Left renal pelvis (tissue), 4 donors: Measurements from ENCODE around the gene PIP5K1C. TPM values are rescaled to one million over a fixed set of nuclear protein-coding genes. Genes with fewer than 3 reads are reported as not detected.
"Not testable (repeated sequence)": the region's sequence is repeated elsewhere in the genome, so short reads cannot be mapped to it uniquely, and the experiment has no call there.

ENCODE experiments used
- DNase-seq, 4 donors: peaks; one replicate each; pipeline ENCODE4 v3.0.0-alpha.2; 2013; ENCODE audit warnings: low read depth in 4 of 4, low spot score in 3 of 4
- polyA plus RNA-seq, 4 donors: library from polyadenylated mRNA; unstranded; fragments of 120-200 nt; gene quantifications; one replicate each; pipeline ENCODE4 v1.2.1, GENCODE V29; 2013; ENCODE audit not compliant: insufficient read length in 4 of 4

The PIP5K1C gene
- polyA plus RNA-seq, 4 donors: 20.3 to 33.2 (median 23.5) TPM

GRCh38 chr19:3647102-3647501 is 53.2 kb downstream of the PIP5K1C start:
- DNase-seq: not testable (repeated sequence)

GRCh38 chr19:3646336-3647092 is 53.8 kb downstream of the PIP5K1C start:
- DNase-seq: no peak

- no peak for DNase-seq
Measured at GRCh38 chr19:3645726-3646125, 54.5 kb downstream of the PIP5K1C start.

GRCh38 chr19:3645067-3645396 is 55.2 kb downstream of the PIP5K1C start:
- DNase-seq: no peak

- no peak for DNase-seq
Measured at GRCh38 chr19:3644351-3645066, 55.8 kb downstream of the PIP5K1C start.

GRCh38 chr19:3643674-3644313 is 56.5 kb downstream of the PIP5K1C start:
- DNase-seq: no peak

- DNase-seq: no peak
Measured at GRCh38 chr19:3642987-3643673, 57.1 kb downstream of the PIP5K1C start.

- DNase-seq: no peak
Measured at GRCh38 chr19:3642296-3642695, 58.0 kb downstream of the PIP5K1C start.

GRCh38 chr19:3641515-3642269 is 58.6 kb downstream of the PIP5K1C start:
- no peak for DNase-seq

GRCh38 chr19:3639479-3639878 is 60.8 kb downstream of the PIP5K1C start:
- DNase-seq: no peak

GRCh38 chr19:3638208-3639193 is 61.8 kb downstream of the PIP5K1C start:
- no peak for DNase-seq

- no peak for DNase-seq
Measured at GRCh38 chr19:3637621-3638020, 62.6 kb downstream of the PIP5K1C start.

- no peak for DNase-seq
Measured at GRCh38 chr19:3636962-3637361, 63.3 kb downstream of the PIP5K1C start.

GRCh38 chr19:3636506-3636905 is 63.8 kb downstream of the PIP5K1C start:
- no peak for DNase-seq

- no peak for DNase-seq
Measured at GRCh38 chr19:3634496-3635045, 65.7 kb downstream of the PIP5K1C start.

- DNase-seq: no peak
Measured at GRCh38 chr19:3633559-3633988, 66.7 kb downstream of the PIP5K1C start.

GRCh38 chr19:3632739-3633558 is 67.3 kb downstream of the PIP5K1C start:
- DNase-seq: no peak

GRCh38 chr19:3632098-3632497 is 68.2 kb downstream of the PIP5K1C start:
- DNase-seq: no peak
